ENCODE measurements around the gene LAMTOR1.

DNA sequence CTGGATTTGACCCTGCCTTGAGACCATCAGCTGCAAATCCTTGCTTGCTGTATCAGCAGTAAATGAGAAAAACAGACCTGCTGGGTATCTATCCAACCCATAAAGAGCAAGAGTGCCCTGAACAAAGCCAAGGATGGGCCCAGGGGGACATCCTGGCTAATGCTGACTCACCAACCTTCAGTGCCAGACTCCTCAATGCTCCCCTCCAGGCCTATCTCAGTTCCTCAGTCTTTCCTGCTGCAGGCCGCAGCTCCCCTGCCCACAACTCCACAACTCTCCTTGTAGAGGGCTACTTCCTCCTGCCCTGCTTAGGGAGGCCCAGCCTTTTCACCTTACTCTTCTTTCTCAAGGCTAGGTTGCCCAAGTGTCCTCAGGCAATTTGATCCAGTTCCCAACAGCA, 2.6 kb downstream of the LAMTOR1 start:
- TF ChIP-seq YY1 (IDR thresholded peaks at IDR 0.05; ENCODE audit: insufficient read depth, insufficient read length) (no peak), ZNF274 (IDR thresholded peaks at IDR 0.05; ENCODE audit: low read depth, low read length) (no peak), SUZ12 (IDR thresholded peaks at IDR 0.05; ENCODE audit: extremely low read depth, insufficient read depth, insufficient read length) (no peak)
